ENCODE results near the gene PLPPR5.

DNA sequence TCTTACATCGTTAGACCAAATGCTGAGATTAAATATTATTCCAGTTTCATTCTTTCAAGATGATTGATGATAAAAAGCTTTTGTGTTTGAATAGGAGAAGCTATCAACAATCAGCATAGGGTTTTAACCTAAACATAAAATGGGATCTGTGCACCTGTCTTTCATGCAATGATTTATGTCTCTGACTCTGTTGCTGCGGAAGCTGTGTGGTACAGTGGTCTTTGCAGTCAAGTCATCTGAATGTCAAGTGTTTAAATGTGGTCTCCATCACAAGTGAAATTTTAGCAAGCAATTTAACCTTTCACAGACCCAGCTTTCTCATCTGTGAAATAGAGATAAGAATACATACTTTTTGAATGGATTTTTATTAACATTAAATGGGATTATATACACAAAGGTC lies 107.2 kb downstream of the PLPPR5 start:
- TF ChIP-seq SUZ12 (IDR thresholded peaks at IDR 0.05; ENCODE audit: extremely low read depth, insufficient read depth, insufficient read length) (no peak), YY1 (IDR thresholded peaks at IDR 0.05; ENCODE audit: insufficient read depth, insufficient read length) (no peak)
